SHP77 (cell line): Measurements from ENCODE around the gene ZNF284.
"Not testable (repeated sequence)": the region's sequence is repeated elsewhere in the genome, so short reads cannot be mapped to it uniquely, and the experiment has no call there.

ENCODE experiments used
- DNase-seq, 2 experiments: peaks; one replicate each; lab custom pipeline; 2025; lab: John Stamatoyannopoulos, UW

Gene ZNF284

DNA sequence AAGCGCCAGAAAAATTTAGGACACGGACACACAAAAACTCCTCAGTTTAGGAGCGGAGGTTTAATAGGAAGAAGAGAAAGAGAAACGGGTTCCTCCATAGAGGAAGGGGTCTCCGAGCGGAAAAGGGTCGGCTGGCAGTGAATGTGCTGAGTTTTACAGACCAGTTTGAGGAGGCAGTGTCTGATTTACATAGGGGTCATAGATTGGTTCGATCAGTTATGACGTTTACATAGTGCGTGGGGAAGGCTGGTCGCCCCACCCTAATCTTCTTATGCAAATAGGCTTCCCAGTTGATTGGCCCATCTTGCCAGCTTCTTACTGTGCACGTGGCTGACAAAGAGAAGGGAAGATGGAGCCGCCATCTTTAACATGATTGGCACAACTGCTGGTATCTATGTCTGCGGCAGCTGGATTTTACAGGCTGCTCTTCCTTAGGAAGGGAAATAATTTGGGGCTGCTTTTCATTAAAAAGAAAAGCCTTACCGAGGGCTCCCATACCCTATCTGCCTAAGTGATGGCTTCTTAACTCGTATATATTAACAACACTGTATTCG lies 40.0 kb downstream of the ZNF284 start:
- no peak for DNase-seq

DNA sequence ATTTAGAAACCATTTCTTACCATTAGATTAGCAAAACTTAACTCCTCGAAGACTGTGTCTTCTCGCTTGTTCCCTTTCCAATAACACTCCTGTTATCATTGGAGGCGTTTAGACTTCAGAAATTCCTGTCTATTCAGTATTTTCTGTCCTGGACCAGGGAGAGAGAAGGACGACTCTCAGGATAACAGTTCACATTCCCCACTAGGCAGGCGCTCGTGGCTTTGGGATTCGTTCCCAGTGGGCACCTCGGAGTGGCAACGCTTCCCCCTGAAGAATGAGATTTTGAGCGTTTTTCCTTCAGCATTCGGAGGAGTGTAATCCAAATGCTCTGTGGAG lies 40.8 kb downstream of the ZNF284 start:
- no peak for DNase-seq

DNA sequence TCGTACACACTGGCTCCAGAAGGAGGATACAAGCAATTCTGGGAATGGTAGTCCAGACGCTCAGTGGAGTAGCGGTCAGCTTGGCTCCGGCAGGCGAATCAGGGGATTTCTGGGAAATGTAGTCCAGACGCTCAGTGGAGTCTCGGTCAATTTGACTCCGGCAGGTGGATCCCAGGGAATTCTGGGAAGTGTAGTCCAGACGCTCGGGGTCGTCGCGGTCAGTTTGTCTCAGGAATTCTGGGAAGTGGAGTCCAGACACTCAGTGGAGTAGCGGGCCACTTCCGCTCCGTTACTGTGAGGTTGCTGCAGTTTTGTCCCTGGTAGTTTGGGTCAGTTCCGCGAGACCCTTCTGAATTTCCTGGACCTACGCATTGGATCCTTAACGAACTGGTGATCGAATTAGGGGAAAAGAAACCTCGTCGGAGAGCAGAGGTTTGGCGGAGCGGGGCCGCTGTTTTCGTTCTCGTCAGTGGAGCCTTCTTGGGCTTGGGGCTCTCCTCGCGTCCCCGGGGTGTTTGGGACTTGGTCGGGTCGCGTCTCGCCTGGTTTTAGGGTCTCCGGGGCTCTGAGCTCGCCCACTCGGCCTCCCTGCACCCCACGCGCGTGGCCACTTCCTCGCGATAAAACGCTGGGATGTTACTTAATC lies 41.3 kb downstream of the ZNF284 start, which contains the start of gene ZNF225:
ZNF225 (plus strand) TSS at position 262 of the 646 bp plus-strand sequence. CDS start 2,429 bp downstream, outside the sequence.
- DNase-seq = peak; percentile 98 to 99

DNA sequence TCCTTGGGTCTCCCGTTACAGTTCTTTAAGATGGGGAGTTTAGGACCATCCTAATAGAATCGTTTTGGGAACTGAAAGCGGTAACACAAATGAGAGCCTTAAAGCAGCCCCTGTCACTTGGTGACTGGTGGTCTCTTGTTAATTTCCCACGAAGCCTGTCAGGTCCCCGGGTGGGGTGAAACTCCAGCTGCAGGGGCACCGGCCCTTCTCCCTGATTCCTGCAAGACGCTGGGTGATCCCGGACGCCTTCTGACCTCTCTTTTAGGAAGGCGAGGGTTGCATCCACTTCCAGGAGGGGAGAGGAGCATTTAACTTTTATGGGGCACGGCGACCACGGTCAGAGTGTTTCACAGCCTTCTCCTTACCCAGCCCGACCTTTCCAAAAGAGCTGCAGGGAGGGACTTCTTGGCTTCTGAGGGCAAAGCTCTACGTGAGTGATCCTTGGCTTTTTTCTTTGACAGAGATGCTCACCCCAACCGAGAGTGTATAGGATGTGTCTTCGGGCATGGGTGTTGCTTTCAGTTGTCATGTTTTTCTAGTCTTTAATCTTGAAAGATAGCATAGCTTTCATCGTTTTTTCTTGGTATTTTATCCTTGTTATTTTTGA lies 41.9 kb downstream of the ZNF284 start:
- DNase-seq = no peak

DNA sequence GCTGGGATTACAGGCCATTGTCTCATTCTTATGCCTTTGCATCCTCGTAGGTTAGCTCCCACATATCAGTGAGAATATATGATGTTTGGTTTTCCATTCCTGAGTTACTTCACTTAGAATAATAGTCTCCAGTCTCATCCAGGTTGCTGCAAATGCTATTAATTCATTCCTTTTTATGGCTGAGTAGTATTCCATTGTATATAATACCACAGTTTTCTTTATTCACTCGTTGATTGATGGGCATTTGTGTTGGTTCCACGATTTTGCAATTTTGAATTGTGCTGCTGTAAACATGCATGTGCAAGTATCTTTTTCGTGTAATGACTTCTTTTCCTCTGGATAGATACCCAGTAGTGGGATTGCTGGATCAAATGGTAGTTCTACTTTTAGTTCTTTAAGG lies 49.2 kb downstream of the ZNF284 start:
- DNase-seq = not testable (repeated sequence)

DNA sequence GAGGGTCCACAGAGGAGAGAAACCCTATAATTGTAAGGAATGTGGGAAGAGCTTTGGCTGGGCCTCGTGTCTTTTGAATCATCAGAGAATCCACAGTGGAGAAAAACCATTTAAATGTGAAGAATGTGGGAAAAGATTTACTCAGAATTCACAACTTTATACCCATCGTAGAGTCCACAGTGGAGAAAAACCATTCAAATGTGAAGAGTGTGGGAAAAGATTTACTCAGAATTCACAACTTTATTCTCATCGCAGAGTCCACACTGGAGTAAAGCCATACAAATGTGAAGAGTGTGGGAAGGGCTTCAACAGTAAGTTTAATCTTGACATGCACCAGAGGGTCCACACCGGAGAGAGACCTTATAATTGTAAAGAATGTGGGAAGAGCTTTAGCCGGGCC lies 60.0 kb downstream of the ZNF284 start:
- no peak for DNase-seq
